Breast epithelium (tissue), 3 donors: ENCODE measurements around the gene SNX9.

Experiments used
- CTCF ChIP-seq, 3 donors: fragments of 450-650 bp; IDR thresholded peaks; one replicate each; pipeline ENCODE4 v1.5.1; 2016 to 2017; ENCODE audit warnings: antibody characterized with exemption in 3 of 3, mild to moderate bottlenecking in 3 of 3, moderate library complexity in 3 of 3
- POLR2A ChIP-seq: fragments of 450-650 bp; IDR thresholded peaks from one replicate; pipeline ENCODE4 v1.6.1; 2016; ENCODE audit warnings: antibody characterized with exemption, mild to moderate bottlenecking, moderate library complexity
- POLR2AphosphoS5 ChIP-seq, 3 donors: sonication (generic); formaldehyde crosslinking; IDR thresholded peaks; one replicate each; pipeline ENCODE4 v1.6.1; 2017; ENCODE audit warnings: antibody characterized with exemption in 3 of 3

- TF ChIP-seq POLR2AphosphoS5 (IDR thresholded peaks at IDR 0.05) (no peak), CTCF (IDR thresholded peaks at IDR 0.05) (no peak), POLR2A (no peak)
Measured at GRCh38 chr6:157867981-157868380, 44.9 kb downstream of the SNX9 start.
